Bronchial epithelial cell (primary cell): ENCODE measurements around the gene PRKAG2. TPM values are rescaled to one million over a fixed set of nuclear protein-coding genes. Genes with fewer than 3 reads are reported as not detected.

Experiments
- DNase-seq: peaks from one replicate; pipeline ENCODE4 v3.0.0-alpha.2; 2010; ENCODE audit warnings: low read depth
- FAIRE-seq: peaks from 2 replicates; lab custom pipeline; 2011; peaks lifted over from hg19 to GRCh38; lab: Jason Lieb, UNC
- H3K27me3 ChIP-seq: 2 replicates; pipeline ENCODE4 v1.5.1; 2011; ENCODE audit warnings: low read length; ENCODE audit not compliant: control insufficient read depth, insufficient read depth
- H3K36me3 ChIP-seq: 2 replicates; pipeline ENCODE4 v1.5.1; 2011; ENCODE audit warnings: low read length; ENCODE audit not compliant: control insufficient read depth, insufficient read depth
- H3K4me3 ChIP-seq: 2 replicates; pipeline ENCODE4 v1.5.1; 2011; ENCODE audit warnings: mild to moderate bottlenecking, low read depth, low read length, control low read depth
- total RNA-seq: library from RNA; depleted of rRNA; stranded (reverse); fragments of >200 nt; gene quantifications from 2 replicates; pipeline ENCODE4 v1.2.1, GENCODE V29; 2014
- TF ChIP-seq, protein P1 (sequence below): IDR thresholded peaks from 2 replicates; pipeline ENCODE4 v1.5.1; 2011; ENCODE audit warnings: mild to moderate bottlenecking, moderate library complexity, low read length, control low read depth, inconsistent platforms; ENCODE audit not compliant: insufficient read depth, severe bottlenecking

The PRKAG2 gene
- total RNA-seq, 1 donor from 2014 or later: 24.5 TPM

DNA sequence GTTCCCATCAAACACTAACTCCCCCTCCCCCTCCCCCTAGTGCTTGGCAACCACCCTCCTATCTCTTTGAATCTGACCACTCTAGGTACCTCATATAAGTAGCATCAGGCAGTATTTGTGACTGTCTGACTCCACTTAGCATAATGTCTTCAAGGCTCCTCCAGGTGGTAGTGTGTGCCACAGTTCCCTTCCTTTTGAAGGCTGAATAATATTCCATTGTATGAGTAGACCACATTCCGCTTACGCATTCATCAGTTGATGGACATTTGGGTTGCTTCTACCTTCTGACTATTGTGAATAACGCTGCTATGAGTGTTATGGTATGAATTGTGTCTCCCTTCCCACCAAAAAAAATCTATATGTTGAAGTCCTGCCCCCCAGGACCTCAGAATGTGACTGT lies 89.6 kb downstream of the PRKAG2 start:
- TF ChIP-seq, protein P1, sequence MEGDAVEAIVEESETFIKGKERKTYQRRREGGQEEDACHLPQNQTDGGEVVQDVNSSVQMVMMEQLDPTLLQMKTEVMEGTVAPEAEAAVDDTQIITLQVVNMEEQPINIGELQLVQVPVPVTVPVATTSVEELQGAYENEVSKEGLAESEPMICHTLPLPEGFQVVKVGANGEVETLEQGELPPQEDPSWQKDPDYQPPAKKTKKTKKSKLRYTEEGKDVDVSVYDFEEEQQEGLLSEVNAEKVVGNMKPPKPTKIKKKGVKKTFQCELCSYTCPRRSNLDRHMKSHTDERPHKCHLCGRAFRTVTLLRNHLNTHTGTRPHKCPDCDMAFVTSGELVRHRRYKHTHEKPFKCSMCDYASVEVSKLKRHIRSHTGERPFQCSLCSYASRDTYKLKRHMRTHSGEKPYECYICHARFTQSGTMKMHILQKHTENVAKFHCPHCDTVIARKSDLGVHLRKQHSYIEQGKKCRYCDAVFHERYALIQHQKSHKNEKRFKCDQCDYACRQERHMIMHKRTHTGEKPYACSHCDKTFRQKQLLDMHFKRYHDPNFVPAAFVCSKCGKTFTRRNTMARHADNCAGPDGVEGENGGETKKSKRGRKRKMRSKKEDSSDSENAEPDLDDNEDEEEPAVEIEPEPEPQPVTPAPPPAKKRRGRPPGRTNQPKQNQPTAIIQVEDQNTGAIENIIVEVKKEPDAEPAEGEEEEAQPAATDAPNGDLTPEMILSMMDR: no peak
- DNase-seq (no peak), FAIRE-seq (no peak)
- Histone ChIP-seq H3K27me3 (peaks cover 2% of the 10 kb centered on the region), H3K4me3 (no peak overlapping the region), H3K36me3 (no peaks in the 10 kb centered on the region)

DNA sequence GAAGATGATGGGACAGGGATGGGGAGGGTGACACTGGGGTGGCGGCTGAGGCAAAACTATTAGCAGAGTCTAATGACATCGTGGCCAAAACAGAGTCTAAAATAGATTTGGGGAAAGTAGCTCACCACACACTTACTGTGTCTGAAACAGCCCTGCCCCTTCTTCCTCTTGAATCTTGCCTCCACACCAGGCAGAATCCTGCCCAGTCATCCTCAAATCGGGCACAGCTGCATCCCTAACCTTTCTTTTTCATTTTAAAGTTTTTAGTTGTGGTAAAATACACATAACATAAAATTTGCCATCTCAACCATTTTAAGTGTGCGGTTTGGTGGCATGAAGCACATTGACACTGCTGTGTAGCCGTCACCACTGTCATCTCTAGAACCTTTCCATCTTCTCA lies 90.0 kb downstream of the PRKAG2 start:
- Histone ChIP-seq H3K4me3 (no peak overlapping the region), H3K36me3 (no peaks in the 10 kb centered on the region), H3K27me3 (peaks cover 2% of the 10 kb centered on the region)
- FAIRE-seq (no peak), DNase-seq (no peak)
- TF ChIP-seq, protein P1: no peak

DNA sequence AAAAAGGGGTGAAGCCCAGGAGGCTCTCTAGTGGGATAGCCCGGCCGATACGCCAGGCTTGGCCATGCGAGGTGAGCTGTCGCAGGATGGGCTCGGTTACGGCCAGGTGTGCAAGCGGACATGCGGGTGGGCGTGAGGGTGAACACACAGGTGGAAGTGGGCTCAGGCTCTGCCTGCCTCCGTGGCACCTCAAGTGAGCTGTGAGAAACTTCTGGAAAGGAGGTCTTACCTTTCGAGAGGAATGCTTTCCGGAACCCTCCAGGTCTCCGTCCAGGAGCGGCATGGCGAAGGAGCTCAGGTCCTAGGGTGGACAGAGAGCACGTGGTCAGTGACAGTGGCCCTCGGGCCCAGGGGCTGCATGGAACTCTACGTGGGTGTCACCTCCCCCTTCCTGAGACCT lies 90.7 kb downstream of the PRKAG2 start:
- no peak for DNase-seq
- no peaks in the 10 kb centered on the region for H3K36me3 ChIP-seq
- H3K4me3 ChIP-seq: no peak overlapping the region
- TF ChIP-seq, protein P1: no peak
- no peak for FAIRE-seq
- peaks cover 5% of the 10 kb centered on the region for H3K27me3 ChIP-seq

DNA sequence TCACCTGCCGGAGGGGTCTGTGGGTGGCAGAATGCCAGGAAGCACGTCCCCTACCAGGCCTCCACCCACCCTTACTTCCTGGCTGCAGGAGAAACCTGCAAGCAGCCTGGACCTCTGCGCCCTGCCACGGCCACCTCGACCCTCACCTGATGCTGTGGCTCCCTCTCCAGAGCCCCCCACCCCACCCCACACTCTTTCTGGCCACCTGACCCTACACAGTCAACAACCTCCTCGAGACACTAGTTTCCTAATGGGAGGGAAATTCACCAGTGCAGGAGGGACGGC lies 91.3 kb downstream of the PRKAG2 start:
- DNase-seq (no peak), FAIRE-seq (no peak)
- TF ChIP-seq, protein P1: no peak
- H3K36me3 ChIP-seq: no peaks in the 10 kb centered on the region
- H3K4me3 ChIP-seq: no peak overlapping the region
- peaks cover 5% of the 10 kb centered on the region for H3K27me3 ChIP-seq

DNA sequence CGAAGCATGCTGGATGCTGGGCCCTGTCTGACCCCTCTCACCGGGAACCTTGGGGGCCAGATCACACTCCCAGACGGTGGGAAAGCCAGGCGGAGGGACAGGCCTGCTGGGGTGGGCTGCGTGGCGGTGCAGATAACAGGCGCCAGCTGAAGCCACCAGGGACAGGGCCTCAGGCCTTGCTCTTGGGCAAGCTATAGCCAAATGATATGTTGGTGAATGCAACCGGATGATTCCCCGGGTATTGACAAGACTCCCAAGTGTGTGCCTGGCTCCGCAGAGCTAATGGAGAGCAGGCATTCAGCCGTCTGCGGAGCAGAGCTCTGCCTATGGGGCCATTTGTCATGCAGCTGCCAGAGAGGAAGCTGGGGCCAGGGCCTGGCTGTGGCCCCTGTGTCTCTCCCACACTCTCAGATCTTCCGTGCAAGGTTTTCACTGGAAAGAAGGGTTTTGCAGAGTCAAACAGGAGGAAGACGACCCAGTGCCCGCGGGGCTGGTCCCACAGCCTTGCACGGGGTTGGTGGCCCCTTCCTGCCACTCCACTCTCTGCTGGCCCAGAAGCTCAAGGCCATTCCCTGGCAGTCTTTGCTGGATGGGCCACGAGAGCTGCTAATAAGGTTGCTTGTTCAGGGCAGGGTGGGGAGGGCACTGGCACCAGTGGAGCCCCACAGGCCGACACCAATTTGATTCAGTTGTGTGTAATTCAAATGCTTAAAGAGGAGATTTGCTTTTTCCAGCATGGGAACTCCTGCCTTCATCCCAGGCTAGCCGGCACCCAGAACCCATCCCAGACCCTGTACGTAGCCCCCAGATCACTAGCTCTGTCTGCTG lies 91.8 kb downstream of the PRKAG2 start:
- Histone ChIP-seq H3K36me3 (no peaks in the 10 kb centered on the region), H3K27me3 (peaks cover 5% of the 10 kb centered on the region), H3K4me3 (no peak overlapping the region)
- DNase-seq (no peak), FAIRE-seq (no peak)
- TF ChIP-seq, protein P1: no peak
